D721Med (cell line): ENCODE data around the gene HOXA3.

Experiments
- DNase-seq: peaks from one replicate; pipeline ENCODE4 v3.0.0; 2011; ENCODE audit warnings: low spot score; ENCODE audit not compliant: insufficient read length
- FAIRE-seq: peaks from 2 replicates; lab custom pipeline; 2011; peaks lifted over from hg19 to GRCh38; lab: Jason Lieb, UNC
- CTCF ChIP-seq: IDR thresholded peaks from 2 replicates; pipeline ENCODE4 v1.5.1; 2012; ENCODE audit warnings: mild to moderate bottlenecking, control low read depth; ENCODE audit not compliant: insufficient read depth; ENCODE audit errors: missing control alignments

HOXA3 gene

GRCh38 chr7:27171637-27172314, 19.4 kb upstream of the HOXA3 start:
- no peak for FAIRE-seq

GRCh38 chr7:27171325-27171636, 18.9 kb upstream of the HOXA3 start:
- no peak for TF ChIP-seq CTCF
- FAIRE-seq = no peak
- DNase-seq = no peak

More at GRCh38 chr7:27171637-27172314, 19.4 kb upstream of the HOXA3 start:
- DNase-seq = no peak
- TF ChIP-seq CTCF = no peak

DNA sequence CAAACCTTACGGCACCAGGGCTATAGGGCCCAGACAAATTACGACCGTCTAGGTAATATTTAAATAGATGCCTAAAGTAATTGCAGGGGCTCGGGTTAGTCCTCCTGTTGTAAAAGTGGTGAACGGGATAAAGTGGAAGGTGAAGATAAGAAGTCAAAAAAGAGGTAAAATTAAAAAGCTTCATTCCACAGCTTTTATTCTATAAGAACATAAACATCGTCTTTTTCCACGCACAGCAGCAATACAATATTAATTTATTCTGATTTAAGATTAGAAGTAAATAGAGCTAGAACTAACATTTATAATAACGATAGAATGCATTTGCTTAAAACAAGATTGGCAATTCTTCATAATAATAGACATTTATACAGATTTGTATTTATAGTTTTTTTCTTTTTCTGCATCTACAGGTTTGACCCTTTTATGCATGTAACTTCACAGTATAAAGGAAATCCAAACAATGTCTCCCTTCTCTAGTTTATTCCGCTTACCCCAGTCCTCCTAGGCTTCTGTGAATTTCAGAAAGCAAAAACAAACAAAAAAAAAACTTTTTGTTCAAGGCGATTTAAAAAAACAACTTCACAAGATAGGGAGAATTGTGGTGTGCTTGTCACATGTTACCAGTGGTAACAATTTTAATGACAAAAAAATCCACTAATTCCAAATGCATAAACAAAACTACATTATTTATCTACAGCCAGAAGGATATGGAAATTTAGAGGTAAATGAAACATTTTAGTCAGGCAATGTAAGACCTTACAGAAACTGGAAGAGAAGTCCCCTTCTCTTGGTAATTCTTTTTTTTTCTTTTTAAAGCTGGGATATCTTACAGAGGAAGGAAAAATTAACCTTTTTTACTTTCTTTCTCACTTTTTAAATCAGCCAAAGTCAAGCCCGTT, 18.3 kb upstream of the HOXA3 start:
- FAIRE-seq (no peak), DNase-seq (no peak)
- no peak for TF ChIP-seq CTCF

GRCh38 chr7:27169658-27170425, 17.5 kb upstream of the HOXA3 start:
- FAIRE-seq (no peak), DNase-seq (no peak)
- no peak for TF ChIP-seq CTCF

GRCh38 chr7:27168265-27168947, 16.0 kb upstream of the HOXA3 start:
- no peak for DNase-seq
- no peak for FAIRE-seq
- no peak for TF ChIP-seq CTCF

DNA sequence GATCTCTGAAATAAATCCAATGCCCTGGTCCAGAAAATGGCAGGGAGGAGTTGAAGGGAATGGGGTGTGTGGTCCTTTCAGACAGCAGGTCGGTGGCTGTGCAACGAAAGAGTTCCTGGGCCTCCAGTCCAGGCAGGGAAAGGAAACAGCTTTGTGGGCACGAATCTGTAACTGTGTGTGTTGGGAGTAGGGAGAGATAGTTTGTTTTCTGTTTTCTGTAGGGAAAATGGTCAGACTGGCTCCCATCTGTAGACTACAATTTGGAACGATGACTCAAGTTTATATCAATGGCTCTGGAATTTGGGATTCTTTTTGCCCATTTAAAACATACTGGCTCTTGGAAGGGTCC, 15.5 kb upstream of the HOXA3 start:
- DNase-seq = no peak
- TF ChIP-seq CTCF = no peak
- FAIRE-seq = no peak
